Muscle layer of duodenum (tissue), 2 donors: ENCODE measurements around the gene TEX26.

Source experiments
- H3K27ac ChIP-seq: one replicate; pipeline ENCODE4 v1.7.0; 2013; ENCODE audit warnings: mild to moderate bottlenecking, low read length
- H3K27me3 ChIP-seq: one replicate; pipeline ENCODE4 v1.7.0; 2013; ENCODE audit warnings: low read depth, mild to moderate bottlenecking, control low read depth, low read length
- H3K36me3 ChIP-seq, 2 donors: one replicate each; pipeline ENCODE4 v1.7.0; 2013; ENCODE audit warnings: low read length in 2 of 2, control low read depth in 1 of 2, mild to moderate bottlenecking in 1 of 2; ENCODE audit not compliant: insufficient read depth in 2 of 2, control insufficient read depth in 1 of 2
- H3K4me1 ChIP-seq, 2 donors: one replicate each; pipeline ENCODE4 v1.7.0; 2013; ENCODE audit warnings: low read length in 2 of 2, mild to moderate bottlenecking in 2 of 2, control low read depth in 1 of 2, moderate library complexity in 1 of 2; ENCODE audit not compliant: insufficient read depth in 2 of 2, control insufficient read depth in 1 of 2
- H3K4me3 ChIP-seq, 2 donors: one replicate each; pipeline ENCODE4 v1.7.0; 2013; ENCODE audit warnings: low read length in 2 of 2, low read depth in 1 of 2, mild to moderate bottlenecking in 1 of 2
- H3K9me3 ChIP-seq, 2 donors: one replicate each; pipeline ENCODE4 v1.7.0; 2013; ENCODE audit warnings: low read length in 2 of 2, control low read depth in 1 of 2, mild to moderate bottlenecking in 1 of 2; ENCODE audit not compliant: control insufficient read depth in 1 of 2
- donor health status: healthy.

Gene TEX26

GRCh38 chr13:31016342-31017325, 84.2 kb downstream of the TEX26 start:
- no peaks in the 10 kb centered on the region for H3K27me3 ChIP-seq
- no peak overlapping the region for H3K27ac ChIP-seq
- no peak overlapping the region for H3K4me3 ChIP-seq
- no peaks in the 10 kb centered on the region for H3K9me3 ChIP-seq
- H3K36me3 ChIP-seq: no peaks in the 10 kb centered on the region
- no peaks in the 10 kb centered on the region for H3K4me1 ChIP-seq

DNA sequence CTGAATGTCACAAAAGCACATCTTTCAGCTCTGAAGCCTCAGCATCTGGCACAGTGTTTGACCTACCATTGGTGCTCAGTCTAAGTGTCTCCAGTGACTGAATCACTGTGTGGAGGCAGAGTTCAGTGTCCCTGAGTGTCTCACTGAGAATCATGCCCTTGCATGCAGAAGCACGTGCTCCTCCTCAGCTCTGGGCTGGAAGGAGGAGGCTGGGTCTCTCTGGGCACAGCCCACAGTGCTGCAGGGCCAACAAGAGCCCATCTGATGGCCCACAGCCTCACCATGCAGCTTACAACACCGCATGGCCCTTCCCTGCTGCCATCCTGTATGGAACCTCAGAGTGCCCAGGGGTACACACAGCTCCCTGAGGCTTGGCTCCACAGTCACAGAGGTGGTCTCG, 86.1 kb downstream of the TEX26 start:
- Histone ChIP-seq H3K9me3 (no peaks in the 10 kb centered on the region), H3K36me3 (no peaks in the 10 kb centered on the region), H3K27me3 (no peaks in the 10 kb centered on the region), H3K4me1 (no peaks in the 10 kb centered on the region), H3K27ac (no peak overlapping the region), H3K4me3 (no peak overlapping the region)

- no peaks in the 10 kb centered on the region for H3K9me3 ChIP-seq
These were observed 88.5 kb downstream of the TEX26 start for GRCh38 chr13:31020996-31021395.

GRCh38 chr13:31022288-31022895, 89.9 kb downstream of the TEX26 start:
- no peaks in the 10 kb centered on the region for H3K9me3 ChIP-seq
- H3K27ac ChIP-seq: no peak overlapping the region
- no peaks in the 10 kb centered on the region for H3K27me3 ChIP-seq
- no peaks in the 10 kb centered on the region for H3K4me1 ChIP-seq
- no peaks in the 10 kb centered on the region for H3K36me3 ChIP-seq
- H3K4me3 ChIP-seq: no peak overlapping the region

More at GRCh38 chr13:31020996-31021395, 88.5 kb downstream of the TEX26 start:
- no peak overlapping the region for H3K4me3 ChIP-seq
- H3K27me3 ChIP-seq: no peaks in the 10 kb centered on the region
- no peak overlapping the region for H3K27ac ChIP-seq
- H3K36me3 ChIP-seq: no peaks in the 10 kb centered on the region
- H3K4me1 ChIP-seq: no peaks in the 10 kb centered on the region

DNA sequence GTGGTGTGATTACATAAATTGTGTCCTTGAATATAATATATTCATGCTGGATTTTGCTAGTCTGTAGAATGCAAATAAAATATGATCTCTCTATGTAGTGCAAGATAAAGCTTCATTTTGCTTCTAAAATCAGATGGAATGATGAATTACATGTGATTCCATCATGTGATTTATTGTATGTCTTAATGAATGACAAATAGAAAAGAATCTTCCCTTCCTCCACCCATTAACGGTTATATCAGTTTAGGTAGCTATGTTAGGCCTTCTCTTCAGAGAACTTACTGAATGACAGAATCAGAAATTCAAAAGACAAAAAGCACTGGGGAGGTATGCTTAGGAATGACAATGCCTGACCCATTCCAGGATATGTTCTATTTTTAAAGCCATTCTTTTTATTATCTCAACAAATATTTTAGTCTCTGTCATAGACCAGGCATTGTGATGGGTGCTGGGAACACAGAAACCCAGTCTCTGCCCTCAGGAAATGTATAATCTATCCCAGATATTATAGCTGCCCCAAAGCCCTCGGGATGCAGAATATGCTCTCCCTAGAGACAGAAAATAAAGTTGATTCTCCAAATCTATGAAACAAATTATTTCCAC, 90.6 kb downstream of the TEX26 start:
- no peak overlapping the region for H3K4me3 ChIP-seq
- no peaks in the 10 kb centered on the region for H3K27me3 ChIP-seq
- H3K27ac ChIP-seq: no peak overlapping the region
- no peaks in the 10 kb centered on the region for H3K4me1 ChIP-seq
- H3K36me3 ChIP-seq: no peaks in the 10 kb centered on the region
- no peaks in the 10 kb centered on the region for H3K9me3 ChIP-seq
